Hematopoietic multipotent progenitor cell treated with erythropoietin and hydrocortisone succinate and interleukin-3 and kit ligand, for 15 days (in vitro differentiated cells): ENCODE measurements around the gene RHOT1.
"Not testable (repeated sequence)": the region's sequence is repeated elsewhere in the genome, so short reads cannot be mapped to it uniquely, and the experiment has no call there.

ENCODE experiments used
- DNase-seq: peaks from one replicate; pipeline ENCODE4 v3.0.0-alpha.2; 2015; ENCODE audit warnings: low spot score

The RHOT1 gene

DNA sequence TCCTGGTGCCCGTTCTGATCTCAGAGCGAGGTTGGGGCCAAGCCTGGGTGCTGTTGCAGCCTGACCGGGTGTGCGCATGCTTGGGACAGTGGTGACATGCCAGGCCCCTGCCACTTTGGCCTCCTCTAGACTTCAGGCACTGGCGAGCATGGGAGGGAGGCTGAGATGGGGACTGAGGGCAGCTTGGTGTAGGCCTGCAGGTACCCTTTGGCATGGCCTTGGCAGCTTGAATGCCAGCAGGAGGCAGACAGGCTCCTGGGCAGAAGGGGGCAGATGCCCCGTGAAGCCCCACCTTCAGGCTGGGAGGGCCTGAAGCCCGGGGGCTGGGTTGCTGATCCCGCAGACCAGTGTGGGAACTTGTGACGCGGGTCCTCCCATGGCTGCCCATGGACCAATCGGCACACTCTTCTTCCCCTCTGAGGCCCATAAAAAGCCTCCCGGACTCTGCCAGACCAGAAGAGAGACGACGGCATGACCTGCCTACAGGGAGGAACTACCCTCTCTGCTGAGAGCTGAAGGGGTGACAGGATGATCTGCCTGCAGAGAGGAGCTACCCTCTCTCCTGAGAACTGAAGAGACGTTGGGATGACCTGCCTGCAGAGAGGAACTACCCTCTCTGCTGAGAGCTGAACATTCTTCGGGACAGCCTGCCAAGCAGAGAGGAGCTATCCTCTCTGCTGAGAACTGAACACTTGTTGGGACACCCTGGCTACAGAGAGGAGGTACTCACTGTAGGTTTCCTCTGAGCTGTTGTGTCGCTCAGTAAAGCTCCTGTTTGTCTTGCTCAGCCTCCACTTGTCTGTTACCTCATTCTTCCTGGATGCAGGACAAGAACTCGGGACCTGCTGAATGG is 17.5 kb downstream of the RHOT1 start:
- DNase-seq = no peak

DNA sequence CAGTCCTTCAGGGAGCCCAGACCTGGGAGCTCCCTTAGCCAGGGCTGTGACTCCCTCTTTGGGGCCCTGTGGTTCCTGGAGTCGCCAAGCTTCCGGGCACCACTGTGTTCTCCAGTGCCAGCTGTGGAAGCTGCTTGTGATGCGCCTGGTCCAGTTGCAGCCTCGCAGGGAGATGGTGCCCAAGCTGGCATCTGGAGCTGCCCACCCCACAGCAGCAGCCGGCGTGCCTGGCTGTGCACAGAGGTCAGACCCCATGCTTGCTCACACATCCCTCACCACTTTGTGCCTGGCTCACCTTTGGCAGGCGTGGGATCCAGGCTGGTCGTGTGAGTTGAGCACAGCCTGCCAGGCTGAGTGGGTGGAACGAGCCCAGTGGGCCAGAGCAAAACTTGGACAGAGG is 18.2 kb downstream of the RHOT1 start:
- no peak for DNase-seq

DNA sequence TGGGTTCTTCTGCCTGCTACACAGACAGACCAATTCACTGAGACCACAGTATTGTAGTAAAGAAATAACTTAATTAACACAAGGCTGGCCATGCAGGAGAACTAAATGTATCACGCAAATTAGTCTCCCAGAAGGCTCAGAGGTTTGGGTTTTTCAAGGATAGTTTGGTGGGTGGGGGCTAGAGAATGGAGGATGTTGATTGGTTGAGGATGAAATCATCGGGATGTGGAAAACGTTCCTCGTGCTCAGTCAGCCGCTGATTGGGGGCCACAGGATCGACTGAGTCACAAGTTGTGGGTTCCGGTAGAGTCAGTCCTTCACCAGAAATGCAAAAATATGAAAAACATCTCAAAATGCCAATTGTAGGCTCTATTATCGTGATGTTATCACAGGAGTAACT is 18.7 kb downstream of the RHOT1 start:
- no peak for DNase-seq

DNA sequence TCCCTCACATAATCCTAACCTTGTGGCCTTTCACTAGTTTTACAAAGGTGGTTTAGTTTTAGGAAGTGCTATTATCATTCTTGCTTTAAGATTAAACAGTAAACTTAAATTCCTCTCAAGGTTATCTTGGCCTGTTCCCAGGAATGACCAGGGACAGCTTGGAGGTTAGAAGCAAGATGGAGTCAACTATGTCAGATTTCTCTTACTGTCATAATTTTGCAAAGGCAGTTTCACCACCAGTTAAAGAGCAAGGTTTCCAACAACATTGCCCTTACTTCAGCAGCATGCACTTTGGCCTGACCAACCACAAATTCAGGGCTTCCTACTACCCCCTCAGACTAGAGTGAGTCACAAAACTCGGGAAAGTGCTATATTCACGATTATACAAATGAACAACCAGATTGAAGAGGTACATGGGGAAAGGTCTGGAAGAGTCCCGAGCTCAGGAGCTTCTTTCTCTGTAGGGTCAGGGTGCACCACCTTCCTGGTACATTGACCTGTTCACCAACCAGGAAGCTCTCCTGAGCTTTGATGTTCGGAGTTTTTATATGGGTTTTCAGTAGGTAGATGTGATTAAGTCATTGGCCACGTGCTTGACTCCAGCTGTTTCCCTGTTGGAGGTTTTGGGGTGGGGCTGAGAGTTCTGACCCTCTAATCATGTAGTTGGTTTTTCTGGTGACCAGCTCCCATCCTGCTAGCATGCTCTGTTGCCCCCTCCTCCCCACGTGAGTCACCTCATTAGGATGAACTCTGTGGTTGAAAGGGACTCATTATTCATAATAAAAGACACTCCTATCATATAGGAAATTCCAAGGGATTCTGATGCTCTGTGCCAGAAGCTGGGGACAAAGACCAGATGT is 19.4 kb downstream of the RHOT1 start:
- no peak for DNase-seq

DNA sequence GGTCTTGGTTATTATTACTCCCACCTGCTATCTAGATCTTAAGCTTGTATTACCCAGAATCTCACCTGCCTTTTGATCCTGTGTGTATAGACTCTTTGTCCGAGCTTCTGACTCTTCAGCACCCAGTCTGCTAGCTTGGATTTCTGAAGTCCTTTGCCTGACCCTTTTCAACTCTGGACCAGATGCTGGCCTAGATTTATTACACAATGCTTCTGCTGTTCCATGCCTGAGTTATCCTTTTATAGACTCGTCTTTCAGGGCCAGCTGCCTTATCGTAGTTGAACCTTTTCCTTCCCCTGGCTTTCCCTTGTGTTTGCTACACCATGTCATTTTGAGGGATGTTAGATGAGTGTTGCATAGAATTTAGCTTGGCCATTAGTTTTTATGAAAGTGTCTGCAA is 32.6 kb downstream of the RHOT1 start:
- DNase-seq = no peak

DNA sequence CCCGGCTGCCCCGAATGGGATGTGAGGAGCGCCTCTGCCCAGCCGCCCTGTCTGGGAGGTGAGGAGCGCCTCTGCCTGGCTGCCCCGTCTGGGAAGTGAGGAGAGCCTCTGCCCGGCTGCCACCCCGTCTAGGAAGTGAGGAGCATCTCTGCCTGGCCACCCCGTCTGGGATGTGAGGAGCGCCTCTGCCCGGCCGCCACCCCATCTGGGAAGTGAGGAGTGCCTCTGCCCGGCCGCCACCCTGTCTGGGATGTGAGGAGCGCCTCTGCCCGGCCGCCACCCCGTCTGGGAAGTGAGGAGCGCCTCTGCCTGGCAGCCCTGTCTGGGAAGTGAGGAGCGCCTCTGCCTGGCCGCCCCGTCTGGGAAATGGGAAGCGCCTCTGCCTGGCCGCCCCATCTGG is 36.4 kb downstream of the RHOT1 start:
- not testable (repeated sequence) for DNase-seq

DNA sequence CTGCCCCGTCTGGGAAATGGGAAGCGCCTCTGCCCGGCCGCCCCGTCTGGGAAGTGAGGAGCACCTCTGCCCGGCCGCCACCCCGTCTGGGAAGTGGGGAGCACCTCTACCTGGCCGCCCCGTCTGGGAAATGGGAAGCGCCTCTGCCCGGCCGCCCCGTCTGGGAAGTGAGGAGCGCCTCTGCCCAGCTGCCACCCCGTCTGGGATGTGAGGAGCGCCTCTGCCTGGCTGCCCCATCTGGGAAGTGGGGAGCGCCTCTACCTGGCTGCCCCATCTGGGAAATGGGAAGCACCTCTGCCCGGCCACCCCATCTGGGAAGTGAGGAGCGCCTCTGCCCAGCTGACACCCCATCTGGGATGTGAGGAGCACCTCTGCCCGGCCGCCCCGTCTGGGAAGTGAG is 36.8 kb downstream of the RHOT1 start:
- not testable (repeated sequence) for DNase-seq

DNA sequence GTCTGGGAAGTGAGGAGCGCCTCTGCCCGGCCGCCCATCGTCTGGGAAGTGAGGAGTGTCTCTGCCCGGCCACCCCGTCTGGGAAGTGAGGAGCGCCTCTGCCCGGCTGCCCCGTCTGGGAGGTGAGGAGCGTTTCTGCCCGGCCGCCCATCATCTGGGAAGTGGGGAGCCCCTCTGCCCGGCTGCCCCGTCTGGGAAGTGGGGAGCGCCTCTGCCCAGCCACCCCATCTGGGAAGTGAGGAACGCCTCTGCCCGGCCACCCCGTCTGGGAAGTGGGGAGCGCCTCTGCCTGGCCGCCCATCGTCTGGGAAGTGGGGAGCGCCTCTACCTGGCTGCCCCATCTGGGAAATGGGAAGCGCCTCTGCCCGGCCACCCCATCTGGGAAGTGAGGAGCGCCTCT is 37.2 kb downstream of the RHOT1 start:
- not testable (repeated sequence) for DNase-seq

DNA sequence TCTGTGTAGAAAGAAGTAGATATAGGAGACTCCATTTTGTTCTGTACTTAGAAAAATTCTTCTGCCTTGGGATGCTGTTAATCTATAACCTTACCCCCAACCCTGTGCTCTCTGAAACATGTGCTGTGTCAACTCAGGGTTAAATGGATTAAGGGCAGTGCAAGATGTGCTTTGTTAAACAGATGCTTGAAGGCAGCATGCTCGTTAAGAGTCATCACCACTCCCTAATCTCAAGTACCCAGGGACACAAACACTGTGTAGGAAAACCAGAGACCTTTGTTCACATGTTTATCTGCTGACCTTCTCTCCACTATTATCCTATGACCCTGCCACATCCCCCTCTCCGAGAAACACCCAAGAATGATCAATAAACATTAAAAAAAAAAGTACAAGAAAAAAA is 38.0 kb downstream of the RHOT1 start:
- DNase-seq = not testable (repeated sequence)

DNA sequence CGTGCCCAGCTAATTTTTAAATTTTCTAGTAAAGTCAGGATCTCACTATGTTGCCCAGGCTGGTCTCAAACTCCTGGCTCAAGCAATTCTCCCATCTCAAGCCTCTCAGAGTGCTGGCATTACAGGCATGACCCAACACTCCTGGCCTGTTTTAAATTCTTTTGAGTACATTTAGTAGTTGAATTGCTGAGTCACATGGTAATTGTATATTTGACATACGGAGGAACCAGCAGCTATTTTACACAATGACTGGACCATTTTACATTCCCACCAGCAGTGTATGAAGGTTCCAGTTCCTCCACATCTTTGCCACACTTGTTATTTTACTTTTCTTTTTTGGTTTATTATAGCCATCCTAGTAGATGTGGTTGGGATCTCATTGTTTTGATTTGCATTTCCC is 43.6 kb downstream of the RHOT1 start:
- no peak for DNase-seq

DNA sequence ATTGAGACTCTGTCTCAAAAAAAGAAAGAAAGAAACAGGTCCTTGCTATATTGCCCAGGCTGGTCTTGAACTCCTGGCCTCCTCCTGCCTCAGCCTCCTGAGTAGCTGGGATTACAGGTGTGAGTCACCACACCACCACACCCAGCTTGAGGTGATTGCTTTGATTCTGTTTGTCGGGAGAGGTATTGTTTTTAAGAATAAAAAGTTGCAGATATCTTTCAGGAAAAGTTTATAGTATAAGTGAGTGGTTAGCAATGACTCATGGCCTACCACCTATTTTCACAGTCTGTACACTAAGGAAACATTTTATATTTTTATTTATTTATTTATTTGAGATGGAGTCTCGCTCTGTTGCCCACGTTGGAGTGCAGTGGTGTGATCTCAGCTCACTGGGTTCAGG is 45.0 kb downstream of the RHOT1 start:
- DNase-seq = no peak

DNA sequence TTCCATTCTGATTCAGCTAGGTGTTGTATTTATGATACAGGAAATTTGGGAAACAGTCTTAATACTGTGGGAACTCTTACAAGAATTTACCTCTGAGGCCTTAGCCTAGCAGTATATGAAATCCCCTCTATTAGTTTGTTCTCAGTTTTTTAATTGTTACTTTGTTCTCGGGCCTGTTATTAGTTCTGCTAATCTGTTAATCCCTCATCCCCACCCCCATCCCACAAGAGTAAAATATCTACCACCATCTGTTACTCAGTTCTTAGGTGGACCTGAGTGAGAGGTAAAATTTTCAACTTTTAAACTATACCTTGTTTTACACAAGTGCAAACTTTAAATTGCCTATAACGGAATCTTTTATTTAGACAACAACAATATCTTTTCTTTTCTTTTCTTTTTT is 47.0 kb downstream of the RHOT1 start:
- DNase-seq = no peak

DNA sequence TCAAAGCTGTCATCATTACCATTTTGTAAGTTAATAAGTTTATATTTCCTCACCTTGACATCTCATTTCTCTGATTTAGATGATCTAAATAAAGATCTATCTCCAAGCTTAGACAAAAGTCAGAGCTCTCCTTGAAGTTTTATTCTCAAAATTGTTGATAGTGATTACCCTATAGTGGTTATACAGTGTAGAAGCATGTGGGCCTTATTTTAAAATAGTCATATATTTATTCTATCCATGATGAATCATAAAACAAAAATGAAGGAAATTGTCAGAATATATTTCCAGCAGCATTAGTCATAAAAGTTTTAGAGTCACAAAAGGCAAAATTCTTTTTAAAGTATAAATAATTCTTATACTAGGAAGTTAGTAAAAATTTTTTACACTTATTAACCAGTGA is 49.0 kb downstream of the RHOT1 start:
- DNase-seq = no peak

DNA sequence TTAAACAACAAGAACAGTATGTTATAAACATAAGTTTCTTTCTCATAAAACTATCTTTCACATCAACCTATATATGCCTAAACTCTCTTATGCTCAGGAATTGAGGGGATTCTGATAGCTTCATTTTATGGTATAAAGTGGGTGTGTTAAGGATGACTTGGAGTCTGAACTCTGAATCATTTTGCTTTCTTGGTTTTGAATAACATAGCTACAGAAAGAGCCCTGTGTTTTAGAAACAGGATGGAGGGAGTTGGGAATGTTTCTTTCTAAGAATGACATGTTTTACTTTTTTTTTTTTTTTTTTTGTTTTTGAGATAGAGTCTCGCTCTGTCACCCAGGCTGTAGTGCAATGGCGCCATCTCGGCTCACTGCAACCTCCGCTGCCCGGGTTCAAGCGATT is 50.1 kb downstream of the RHOT1 start:
- no peak for DNase-seq

DNA sequence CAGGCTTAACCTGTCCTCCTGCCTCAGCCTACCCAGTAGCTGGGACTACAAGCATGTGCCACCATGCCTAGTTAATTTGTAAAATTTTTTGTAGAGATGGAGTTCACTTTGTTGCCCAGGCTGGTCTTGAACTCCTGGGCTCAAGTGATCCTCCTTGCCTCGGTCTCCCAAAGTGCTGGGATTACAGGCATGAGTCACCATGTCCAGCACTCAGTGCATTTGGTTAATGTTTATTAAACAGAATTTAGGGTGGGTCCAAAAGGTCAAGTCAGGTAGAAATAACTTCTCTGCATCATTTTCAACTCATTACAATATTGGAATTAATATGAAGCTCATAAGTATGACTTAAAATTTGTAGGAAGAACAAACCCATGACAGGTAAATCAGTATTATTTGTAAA is 55.7 kb downstream of the RHOT1 start:
- no peak for DNase-seq

DNA sequence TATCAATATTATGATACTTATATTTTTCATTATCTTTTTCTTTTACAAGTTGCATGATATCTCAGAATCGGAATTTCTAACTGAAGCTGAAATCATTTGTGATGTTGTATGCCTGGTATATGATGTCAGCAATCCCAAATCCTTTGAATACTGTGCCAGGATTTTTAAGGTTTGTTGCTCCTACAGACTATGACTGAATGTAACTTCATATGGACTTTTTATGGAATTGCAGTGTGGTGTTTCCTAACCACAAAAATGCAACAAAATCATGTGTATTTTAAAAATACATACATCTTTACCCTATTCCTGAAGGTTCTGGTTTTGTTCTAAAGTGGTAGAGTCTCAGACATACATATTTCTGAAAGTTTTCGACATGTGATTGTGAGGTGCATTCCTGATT is 64.6 kb downstream of the RHOT1 start:
- DNase-seq = no peak

DNA sequence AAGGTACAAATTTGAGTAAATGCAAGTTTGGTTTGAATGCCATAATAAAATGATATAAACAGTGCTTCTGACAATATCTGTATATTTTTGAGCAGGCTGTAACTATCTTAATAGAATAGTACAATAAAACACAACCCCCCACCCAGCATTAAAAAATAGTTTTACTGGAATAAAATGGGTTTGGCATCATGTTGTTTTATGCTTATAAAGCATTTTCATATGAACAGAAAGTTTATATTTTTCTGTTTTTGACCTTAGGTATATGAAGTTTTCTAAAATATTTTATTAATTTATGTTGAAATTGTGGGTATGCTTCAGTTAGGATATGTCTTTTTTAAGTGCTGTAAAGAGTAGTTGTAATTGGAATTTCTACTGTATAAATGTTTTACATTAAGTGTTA is 66.1 kb downstream of the RHOT1 start:
- DNase-seq = no peak

DNA sequence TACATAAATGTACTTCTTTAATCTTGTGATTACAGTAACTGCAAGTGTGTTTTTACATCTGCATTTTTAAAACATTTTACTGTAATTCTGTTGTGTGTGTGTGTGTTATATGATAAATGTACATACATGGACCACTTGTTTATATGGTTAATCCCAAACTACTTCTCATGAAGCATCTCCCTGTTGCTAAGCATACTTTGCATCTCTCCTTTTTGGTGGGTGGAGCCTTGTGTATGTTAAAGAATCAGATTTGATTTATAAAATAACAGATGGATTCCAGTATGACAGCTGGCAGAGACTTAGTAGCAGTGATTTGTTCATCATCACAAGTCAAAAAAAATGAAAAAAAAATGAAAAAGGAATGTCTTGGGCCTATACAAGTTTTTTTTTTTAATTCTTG is 67.3 kb downstream of the RHOT1 start:
- no peak for DNase-seq

DNA sequence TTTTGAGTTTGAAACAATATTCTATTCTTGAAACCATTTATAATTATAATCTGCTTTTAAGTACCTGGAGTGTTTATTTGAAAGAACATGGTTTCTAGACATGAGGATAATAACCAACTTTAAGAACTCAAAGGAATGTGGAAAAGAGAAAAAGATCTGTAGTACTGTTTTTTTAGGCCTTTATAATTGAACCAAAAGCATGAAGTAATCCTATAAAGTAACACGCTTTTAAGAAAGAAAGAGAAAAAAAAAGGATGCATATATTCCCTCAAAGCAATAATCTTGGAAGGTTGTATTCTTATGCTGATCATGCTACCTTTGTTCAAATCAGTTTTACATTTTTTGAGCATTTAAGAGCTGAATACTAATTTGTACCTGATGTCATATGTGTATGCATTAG is 69.4 kb downstream of the RHOT1 start:
- no peak for DNase-seq

DNA sequence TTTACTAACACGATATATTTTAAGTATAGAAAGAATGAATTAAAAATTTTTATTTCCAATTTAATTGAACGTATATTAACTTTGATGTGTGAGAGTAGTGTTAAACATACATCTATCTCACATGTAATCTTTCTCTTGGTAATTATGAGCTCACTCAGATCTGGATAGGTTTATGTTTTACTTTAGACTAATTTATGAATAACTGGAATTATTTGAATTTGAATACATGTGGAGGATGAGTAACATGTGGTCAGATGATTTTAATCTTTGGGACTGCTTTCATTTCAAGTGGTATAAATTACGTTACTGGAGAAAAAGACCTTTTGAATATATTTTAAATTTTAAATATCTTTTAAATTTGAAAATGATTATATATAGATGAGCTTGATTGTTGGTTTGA is 73.4 kb downstream of the RHOT1 start:
- DNase-seq = no peak

DNA sequence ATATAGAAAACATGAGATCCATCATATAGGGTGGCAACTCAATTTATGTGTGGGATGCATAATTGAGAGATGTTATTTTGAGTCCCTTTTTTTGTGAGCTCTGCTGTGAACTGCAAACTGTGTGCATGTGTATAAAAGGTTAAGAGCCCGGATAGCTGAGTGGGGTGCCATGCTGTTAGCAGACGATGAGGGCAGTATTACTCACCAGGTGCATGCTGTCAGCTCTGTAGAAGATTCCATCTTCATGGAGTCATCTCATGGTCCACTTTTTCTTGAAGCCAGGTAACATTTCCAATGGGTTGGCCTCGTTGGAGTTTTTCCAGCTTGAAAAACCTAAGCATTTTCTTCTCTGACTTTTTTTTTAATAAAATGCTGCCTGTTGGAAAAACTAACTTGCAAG is 80.3 kb downstream of the RHOT1 start:
- no peak for DNase-seq

DNA sequence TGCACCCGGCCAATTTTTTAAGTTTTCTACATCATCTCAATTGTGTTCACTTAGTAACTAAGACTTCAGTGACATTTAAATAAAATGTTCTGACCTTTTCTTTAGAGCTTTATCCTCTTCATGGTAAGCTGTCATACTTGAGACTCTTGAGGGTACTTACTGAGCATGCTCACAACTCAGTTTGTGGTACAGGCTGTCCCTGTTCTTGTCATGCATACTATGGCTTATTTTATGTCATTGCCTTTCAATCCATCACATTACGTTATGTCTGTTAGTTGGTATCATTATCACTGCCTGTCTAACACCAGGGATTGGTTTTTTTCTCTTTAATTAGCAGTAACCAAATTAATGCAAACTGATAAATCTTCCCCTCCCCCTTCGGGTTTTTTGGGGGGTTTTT is 81.4 kb downstream of the RHOT1 start:
- DNase-seq = no peak

DNA sequence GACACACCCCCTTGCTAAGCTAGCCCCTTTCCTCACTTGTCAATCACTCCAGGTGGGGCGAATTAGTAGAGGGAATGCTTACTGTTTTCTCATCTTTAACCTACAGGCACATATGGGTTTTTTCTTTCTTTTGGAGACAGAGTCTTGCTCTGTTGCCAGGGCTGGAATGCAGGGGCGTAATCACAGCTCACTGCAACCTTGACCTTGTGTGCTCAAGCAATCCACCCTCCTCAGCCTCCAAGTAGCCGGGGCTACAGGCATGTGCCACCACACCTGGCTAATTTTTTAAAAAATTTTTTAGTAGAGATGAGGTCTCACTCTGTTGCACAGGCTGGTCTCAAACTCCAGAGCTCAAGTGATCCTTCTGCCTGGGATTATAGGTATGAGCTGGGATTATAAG is 84.6 kb downstream of the RHOT1 start:
- no peak for DNase-seq
